GM13977 (cell line): ENCODE data around the gene TCF12.

Source experiments
- DNase-seq: peaks from one replicate; pipeline ENCODE4 v3.0.0; 2012; ENCODE audit warnings: low spot score
- in situ Hi-C: fragments of 300-500 bp; cut with MboI; formaldehyde crosslinking; loops from one replicate; pipeline ENCODE4 v1.12.0; 2022; ENCODE audit warnings: low sequenced_read_pairs, low pct_unique_long_range_greater_than_20kb, mixed read lengths, inconsistent platforms; ENCODE audit not compliant: unreplicated experiment
- TF ChIP-seq, protein P1 (sequence below): IDR thresholded peaks from 2 replicates; pipeline ENCODE4 v1.5.1; 2012; ENCODE audit warnings: mild to moderate bottlenecking, control low read depth; ENCODE audit not compliant: insufficient read depth; ENCODE audit errors: extremely low read depth, missing control alignments

The TCF12 gene

DNA sequence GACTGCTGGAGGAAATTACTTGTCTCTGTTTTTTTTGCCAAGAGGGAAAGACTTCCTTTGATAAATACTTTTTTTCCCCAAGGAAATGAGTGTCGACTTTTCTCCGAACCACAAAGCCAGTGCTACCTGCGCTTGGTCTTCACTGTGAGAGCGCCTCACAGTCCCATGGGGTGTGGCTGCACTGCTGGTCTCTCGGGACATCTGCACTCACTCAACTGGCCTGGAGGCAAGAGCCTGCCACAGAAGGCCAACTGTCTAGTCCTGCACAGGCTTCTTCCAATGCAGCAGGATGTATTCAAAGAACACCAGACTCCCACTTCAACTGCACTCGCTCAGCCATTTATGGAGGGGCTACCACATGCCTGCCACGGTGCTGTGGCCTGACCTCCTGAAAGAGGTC lies 417.3 kb downstream of the TCF12 start:
- in situ Hi-C loops: no loop called here
- TF ChIP-seq, protein P1, sequence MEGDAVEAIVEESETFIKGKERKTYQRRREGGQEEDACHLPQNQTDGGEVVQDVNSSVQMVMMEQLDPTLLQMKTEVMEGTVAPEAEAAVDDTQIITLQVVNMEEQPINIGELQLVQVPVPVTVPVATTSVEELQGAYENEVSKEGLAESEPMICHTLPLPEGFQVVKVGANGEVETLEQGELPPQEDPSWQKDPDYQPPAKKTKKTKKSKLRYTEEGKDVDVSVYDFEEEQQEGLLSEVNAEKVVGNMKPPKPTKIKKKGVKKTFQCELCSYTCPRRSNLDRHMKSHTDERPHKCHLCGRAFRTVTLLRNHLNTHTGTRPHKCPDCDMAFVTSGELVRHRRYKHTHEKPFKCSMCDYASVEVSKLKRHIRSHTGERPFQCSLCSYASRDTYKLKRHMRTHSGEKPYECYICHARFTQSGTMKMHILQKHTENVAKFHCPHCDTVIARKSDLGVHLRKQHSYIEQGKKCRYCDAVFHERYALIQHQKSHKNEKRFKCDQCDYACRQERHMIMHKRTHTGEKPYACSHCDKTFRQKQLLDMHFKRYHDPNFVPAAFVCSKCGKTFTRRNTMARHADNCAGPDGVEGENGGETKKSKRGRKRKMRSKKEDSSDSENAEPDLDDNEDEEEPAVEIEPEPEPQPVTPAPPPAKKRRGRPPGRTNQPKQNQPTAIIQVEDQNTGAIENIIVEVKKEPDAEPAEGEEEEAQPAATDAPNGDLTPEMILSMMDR: no peak
- DNase-seq: no peak

DNA sequence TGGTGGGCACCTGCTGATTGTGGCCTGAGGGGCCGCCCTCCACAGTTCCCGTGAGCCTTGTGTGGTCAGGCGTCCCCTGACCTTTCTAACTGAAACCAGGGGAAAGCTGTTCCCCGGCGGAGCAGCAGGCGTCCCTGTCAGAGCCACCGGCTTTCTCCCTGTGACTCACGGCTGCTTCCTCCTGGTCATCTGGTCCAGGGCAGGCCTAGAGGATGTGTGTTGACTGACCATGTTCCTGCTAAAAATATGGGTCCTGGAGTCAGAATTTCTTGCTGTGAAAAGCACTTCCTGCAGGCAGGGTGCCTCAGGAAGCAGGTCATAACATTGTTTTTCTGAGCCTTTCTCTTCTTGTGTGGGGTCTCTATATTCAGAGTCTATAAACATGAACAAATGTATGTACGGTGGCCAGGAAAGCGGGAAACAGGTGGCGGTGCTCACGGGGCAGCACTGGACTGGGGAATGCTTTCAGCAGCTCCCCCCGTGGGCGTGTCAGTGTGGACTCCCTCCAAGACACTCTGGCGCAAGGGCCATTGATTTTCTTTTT lies 419.5 kb downstream of the TCF12 start:
- in situ Hi-C loops: no loop called here
- no peak for DNase-seq

GRCh38 chr15:57339321-57339720 lies 420.9 kb downstream of the TCF12 start:
- in situ Hi-C loops: no loop called here
- TF ChIP-seq, protein P1: no peak
- DNase-seq: no peak

More for the DNA sequence above, 419.5 kb downstream of the TCF12 start:
- TF ChIP-seq, protein P1: no peak
